ENCODE data around the gene CCNL2.
"Not testable (repeated sequence)": the region's sequence is repeated elsewhere in the genome, so short reads cannot be mapped to it uniquely, and the experiment has no call there.

The CCNL2 gene

DNA sequence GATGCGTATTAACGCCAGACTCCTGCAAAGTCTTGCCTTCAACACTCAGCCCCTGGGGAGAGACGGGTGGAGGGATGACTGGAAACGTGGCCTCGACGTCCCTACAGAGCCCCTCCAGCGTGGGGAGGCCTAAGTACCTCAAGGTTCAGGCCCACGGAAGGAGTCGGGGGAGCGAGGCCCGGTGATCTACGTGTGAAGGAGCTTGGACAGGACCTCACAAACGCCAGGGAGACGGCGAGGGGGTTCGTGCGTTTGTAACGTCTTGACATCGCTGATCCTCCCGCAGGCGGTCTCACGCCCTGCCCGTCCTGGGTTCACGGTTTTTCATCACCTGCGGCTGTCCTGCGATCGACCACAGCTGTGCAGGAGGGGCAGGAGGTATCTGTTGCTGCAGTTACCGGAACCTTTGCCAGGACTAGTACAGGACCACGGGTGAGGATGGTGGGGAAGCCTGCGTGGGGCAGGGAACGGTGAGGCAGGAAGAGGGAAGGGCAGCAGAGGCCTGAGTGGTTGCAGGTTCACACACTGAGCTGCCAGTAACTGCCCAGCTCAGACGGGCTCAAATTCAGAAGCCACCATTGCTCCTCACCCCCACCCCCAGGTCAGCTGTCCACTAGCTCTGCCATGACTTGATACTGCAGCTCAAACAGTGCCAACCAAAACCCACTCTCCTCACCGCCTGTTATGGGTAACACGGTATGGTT is 889 bp upstream of the CCNL2 start:
- DNase-seq (ENCODE audit: low read depth in 2 of 2), result no peak

DNA sequence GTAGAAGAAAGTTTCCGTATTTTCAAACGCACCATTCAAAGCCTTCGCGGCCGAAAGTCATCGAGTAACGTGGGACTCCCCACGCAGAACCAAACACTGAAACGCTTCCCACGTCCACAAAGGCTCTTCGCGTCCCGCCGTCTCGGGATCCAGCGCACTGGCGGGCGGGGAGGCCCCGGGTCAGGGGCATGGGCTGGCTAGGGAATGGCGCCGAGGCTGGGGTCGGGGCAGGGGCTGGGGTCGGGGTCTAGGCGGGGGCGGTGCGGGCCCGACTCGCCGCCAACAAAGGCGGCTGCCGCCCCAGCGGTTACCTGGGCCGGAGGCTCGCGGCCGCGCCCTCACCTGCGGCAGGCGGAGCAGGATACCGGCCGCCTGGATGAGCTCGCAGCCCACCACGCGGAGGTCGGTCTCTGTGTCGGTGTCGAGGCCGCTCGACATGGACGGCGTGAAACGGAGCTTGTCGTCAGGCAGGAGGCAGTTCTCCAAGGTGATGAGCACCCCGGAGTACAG is 403 bp downstream of the CCNL2 start:
- DNase-seq (ENCODE audit: low read depth in 2 of 2), result no peak

DNA sequence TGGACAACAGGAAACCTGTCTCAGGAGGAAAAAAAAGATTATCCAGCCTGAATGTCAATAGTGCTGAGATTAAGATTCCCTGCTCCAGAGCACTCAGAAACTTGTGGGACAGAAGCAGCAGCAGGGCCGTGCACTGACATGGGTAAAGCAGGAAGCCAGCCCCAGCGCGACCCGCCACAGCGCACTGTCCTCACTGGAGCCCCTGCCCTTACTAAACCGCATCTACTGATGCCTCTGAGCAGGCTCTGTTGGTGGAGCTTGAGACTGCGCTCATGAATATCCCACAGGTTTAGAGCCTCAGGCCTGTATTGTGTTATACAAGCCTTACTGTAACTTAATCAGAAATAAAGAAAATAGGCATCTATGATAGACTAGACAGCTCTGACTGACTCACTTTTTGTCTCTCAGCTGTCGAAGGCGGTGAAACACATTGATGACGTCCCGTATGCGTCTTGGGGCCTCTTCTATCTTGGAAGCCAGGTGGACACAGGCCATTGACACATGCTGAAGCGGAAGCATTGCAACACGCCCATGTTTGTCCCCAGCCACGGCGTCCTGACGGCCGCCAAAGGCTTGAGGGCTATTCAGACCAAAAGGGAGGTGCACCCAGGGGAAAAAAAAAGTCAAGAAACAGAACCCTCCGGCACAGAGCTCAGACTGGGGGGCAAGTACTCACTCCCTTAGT is 1.2 kb downstream of the CCNL2 start:
- DNase-seq (ENCODE audit: low read depth in 2 of 2), result no peak

DNA sequence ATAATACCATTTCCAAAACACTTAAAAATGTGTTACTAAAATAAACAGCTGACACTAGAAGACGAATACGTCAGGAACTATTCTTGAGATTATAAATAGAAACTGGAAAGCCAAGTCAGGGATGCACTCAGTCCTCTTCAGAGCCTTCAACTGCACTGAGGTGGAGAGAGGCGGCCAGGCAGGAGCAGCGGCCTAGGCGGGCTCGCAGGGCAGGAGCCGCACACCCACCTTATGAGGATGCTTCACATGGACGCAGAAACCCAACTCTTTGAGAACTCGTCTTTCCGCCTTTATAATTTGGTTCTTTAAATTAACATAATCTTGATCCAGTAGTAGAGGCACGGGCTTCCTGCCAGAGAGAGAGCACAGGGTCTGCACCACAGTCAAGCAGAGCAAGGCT is 4.0 kb downstream of the CCNL2 start:
- no peak for DNase-seq (ENCODE audit: low read depth in 2 of 2)

DNA sequence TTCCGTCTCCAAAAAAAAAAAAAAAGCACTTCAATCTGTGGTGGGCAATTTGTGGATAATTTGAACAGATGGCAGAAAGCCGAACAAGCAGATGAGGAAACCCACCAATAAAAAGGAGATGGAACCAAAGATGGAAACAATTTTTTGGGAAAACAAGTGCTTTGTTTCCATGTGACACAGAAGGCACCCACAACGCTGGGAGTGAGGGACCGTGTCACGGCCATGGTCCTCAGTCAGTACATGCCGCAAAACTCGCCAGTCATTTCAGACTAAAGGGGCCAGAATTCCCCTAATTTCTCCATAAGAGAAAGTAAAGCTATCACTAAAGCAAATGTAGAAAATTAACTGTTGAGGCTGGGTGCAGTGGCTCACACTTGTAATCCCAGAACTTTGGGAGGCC is 5.0 kb downstream of the CCNL2 start:
- DNase-seq (ENCODE audit: low read depth in 2 of 2), result no peak

DNA sequence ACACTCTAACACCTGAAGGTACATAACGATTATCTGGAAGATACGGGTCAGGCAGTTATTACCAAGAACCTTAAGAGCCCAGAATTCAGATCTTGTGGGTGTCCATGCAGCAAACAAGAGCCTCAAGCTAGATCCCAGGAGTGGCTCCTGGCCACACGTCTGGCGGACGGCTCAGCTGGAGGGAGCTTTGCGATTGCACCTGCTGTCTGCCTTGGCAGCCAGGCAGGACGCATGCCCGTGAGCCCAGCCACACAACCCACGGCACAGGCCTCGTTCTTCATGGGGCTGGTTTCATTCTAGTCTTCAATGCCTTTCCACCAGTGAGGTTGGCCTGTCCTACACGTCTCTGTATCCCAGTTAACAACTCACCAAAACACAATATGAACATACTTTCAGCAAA is 5.7 kb downstream of the CCNL2 start:
- no peak for DNase-seq (ENCODE audit: low read depth in 2 of 2)

DNA sequence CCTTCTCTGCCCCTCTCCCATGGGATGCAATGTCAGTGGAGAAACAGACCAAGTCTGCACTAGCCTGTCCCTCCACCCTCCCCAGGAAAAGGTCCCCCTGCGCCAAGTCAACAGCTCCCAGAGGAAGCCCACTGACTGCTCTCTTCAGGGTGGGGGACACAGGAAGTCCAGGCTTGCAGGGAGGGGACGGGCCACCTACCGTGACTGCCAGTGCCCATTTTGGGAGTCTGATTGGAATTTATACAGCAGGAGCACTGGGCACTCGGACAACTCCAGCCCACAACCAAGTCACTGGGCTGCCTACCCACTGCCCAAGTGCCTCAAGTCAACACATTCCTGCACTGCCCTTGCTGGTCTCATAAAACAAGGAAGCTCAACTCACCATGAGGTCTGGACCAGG is 6.1 kb downstream of the CCNL2 start:
- no peak for DNase-seq (ENCODE audit: low read depth in 2 of 2)

DNA sequence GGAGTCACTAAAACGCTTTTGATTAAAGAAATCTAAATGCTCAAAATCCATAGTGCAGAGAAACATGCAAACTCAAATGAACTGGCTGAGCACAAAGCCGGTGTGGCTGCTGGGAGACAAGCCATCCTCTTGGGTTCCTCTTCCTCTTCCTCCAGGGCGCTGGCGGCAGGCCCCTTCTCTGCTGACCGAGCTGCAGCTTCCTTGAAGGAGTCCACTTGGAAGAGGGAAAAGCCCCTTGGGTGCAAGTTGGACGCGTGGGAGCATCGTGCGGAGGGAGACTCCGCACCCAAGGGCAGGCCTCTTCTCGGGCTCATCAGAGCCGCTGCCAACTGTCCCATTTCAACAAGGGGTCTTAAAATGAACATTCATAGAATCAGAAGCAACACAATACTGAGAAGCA is 7.9 kb downstream of the CCNL2 start:
- DNase-seq (ENCODE audit: low read depth in 2 of 2), result no peak

DNA sequence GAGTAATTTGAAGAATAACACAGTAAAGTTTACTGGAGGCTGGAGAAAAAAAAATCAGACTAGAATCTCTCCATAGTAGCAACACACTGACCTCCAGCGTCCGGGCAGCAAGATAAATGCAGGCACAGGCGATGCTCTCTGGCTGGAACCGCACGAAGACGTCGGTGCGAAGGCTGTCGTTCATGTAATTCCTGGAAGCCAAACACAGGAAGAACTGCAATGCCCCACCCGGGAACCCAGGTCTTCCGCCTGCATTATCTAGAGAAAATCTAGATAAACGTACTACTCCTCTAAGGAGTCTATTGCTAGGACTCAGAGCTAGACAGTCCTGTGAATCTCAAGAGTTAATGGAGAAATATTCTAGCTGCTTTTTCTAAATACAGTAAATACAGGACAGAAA is 8.5 kb downstream of the CCNL2 start:
- no peak for DNase-seq (ENCODE audit: low read depth in 2 of 2)

DNA sequence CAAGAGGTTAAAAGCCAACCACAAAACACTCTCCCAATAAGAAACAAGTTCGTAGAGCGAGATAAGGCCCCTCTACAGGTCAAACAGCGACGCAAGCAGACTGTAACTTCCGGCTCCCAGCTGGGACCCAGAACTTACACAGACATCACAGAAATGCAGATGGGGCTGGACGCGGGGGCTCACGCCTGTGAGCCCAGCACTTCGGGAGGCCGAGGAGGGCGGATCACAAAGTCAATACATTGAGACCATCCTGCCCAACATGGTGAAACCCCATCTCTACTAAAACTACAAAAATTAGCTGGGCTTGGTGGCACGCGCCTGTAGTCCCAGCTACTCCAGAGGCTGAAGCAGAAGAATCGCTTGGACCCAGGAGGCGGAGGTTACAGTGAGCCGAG is 11.1 kb downstream of the CCNL2 start:
- no peak for DNase-seq (ENCODE audit: low read depth in 2 of 2)

DNA sequence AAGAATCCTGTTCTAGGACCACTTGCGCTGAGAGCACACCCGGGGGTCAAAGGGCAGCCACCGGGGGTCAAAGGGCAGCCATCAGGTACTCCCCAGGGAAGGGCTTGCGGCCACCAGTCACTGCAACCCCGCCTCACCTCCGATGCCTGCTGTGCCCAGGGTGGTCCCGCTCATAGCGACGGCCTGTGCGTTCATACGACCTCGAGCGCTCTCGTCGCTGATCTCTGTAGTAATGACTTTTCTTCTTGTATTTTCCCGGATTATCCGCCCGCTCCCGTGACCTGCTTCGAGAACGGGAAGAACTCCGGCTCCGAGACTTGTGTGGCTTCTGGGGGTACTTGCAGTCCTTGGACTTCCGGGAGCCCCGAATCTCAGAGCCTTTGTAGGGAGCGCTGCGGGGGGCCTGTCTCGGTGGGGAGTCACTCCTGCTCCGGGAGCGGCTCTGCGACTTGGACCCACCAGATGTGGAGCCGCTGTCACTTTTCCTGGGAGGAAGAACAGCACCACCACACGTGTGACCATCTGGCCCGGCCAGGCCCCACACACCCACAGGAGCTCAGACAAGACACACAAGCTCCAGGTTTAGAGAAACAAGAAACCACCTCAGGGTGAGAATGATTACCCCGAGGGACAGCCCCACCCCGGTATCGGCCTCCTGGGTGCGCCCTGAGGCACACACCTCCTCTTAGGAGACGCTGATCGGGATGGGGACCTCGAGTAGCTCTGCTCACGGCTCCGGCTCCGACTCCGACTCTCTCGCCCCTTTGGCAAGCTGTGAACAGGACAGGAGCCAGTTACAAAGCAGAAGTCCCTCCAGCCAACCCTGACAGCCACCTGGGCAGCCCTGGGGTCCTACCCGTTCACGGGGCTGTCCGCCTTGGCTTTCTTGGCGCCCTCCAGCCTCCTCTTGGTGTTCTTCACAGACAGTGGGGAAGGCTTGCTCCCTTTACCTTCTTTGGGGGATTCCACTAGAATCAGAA is 11.7 kb downstream of the CCNL2 start:
- no peak for DNase-seq (ENCODE audit: low read depth in 2 of 2)

DNA sequence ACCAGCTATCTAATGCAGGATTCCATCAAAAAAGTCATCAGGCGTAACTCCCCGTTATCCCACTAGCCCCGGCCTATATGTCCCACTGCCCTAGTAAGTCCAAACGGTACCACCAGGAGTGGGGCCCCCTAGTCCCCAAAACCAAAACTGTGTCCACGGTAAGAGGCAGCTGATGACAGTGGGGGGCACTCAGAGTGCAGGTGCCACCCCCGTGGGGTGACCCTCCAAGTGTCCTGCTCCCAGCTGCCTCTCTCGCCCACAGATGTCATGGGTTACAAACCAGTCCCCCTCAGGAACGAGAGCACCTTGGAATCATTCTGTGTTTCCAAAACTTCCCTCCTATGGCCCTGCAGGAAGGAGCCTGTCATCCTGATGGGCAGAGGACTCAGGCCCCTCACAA is 13.2 kb downstream of the CCNL2 start:
- no peak for DNase-seq (ENCODE audit: low read depth in 2 of 2)

DNA sequence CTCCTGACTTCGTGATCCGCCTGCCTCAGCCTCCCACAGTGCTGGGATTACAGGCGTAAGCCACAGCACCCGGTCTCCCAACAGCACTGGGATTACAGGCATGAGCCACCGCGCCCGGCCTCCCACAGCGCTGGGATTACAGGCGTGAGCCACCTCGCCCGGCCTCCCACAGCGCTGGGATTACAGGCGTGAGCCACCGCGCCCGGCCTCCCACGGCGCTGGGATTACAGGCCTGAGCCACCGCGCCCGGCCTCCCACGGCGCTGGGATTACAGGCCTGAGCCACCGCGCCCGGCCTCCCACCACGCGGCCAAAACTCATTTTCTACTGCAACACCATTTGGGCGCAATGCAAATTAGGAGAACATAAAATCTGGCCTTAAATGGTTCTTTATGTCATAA is 13.8 kb downstream of the CCNL2 start:
- DNase-seq (ENCODE audit: low read depth in 2 of 2), result not testable (repeated sequence)

DNA sequence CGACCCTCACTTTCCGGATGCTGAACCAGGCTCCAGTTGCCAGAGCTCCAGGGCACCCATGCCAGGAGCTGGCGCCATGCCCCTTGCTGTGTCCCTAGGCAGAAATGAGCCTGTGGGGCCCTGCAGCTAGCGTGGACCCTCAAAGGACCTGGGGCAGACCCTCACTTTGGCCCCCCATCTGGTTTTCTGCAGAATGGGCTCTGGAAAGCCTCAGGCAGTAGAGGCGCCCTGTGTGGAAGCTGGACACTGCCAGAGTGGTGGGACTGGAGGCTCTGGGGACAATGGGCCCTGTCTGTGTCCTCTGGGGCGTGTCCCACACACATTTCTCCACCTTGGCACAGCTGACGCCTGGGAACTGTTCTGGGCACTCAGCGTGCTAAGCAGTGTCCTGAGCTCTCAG is 17.8 kb downstream of the CCNL2 start:
- no peak for DNase-seq (ENCODE audit: low read depth in 2 of 2)

DNA sequence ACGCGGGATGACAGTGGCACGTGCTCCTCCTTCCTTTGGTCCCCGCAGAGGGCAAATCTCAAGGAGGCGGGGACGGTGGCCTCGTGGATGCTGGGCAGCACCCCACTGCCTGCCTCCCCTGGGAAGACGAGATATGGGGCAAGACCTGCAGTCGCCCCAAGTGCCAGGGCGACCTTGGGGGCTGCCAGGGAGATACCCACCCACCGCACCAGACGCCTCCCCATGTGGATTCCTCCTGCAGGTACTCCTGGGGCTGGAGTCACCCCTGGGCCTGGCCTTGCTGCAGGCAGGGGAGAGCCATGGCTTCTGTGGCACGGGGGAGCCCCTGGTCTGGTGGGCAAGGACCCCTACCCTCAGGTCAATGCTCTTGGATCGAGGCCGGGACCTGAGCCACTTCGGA is 18.3 kb downstream of the CCNL2 start:
- DNase-seq (ENCODE audit: low read depth in 2 of 2), result no peak

DNA sequence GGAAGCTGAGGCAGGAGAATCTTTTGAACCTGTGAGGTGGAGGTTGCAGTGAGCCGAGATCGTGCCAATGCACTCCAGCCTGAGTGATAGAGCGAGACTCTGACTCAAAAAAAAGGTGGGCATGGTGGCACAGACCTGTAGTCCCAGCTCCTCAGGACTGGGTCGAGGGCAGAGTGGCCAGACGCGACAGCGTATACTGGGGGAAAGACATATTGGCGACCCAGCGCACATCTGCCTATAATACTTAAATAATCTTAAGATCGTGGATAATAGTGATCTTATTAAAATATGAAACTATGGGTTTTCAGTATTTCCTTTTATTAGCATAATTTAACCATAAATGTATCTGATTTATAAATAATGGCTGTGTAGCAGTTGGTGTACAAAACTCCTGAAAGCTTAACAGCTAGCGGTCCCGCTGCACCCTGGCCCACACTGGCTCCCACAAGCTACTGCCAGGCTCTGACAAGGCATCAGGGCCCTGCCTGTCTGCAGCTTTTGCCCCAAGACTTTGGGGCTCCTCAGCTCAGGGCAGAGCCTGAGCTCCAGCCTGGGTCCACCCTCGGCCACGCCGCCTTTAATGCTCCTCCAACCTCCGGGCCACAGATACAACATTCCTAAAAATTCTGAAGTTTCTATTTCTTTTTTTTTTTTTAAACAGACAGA is 21.5 kb downstream of the CCNL2 start:
- DNase-seq (ENCODE audit: low read depth in 2 of 2), result no peak

DNA sequence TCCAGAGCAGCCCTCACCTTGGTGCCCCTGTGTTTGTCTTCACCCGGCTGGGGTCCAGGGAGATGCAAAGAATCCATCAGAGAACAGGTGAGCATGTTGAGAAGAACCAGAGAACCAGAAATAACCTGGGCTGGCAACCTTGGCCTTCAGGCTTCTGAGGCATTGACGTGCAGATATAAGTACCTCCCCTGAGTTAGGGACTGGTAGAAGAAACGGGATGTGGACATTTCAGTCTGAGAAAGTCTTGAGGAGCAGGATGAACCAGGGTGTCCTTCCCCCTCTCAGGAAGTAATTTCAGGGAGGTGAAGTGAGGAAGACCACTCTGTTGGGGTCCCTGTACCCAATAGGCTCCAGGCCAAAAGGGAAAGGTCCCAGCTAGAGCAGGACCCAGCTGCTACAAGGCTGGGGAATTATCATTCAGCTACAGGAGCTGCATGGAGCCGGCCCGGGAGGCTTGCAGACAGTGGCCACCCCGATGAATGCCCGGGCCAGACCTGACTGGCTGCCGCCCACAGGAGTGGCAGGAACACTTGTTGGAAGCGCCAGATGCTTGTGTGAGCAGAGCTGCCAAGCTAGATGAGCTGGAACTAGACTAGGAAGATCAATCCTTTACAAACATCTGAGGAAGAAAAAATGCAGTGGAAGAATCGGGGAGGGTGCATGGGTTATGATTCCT is 22.4 kb downstream of the CCNL2 start:
- no peak for DNase-seq (ENCODE audit: low read depth in 2 of 2)

DNA sequence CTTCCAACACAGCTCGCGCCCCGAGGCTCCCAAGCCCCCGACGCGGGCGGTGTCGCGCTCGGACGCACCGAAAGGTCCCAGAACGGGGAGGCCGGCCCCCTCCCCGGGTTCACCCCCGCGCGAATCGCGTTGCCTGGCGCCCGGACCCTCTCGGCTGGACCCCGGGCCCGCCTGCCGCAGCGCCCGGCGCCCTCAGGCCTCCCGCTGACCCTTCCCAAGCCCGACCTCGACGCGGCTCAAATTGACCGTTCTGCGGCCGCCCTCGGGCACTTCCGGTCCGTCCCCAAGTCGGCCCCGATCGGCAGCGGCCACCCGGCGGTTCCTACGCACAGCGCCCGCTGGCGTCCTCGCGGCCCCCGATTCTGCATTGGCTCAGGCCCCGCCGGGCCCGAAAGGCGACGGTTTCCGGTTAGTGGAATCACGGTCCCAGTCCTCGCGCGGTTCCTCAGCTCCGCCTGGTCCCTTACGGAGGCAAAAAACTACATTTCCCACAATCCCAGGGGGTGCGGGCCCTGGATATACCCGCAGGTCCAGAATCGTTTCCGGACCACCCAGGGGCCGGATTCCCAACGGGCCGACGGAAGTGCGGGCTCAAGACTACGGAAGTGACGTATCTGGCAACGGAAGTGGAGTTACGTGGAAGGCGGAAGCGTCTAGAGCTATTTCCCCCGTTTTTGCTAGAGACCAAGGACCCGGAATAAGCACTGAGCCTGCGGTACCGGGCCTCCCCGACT is 24.0 kb downstream of the CCNL2 start, which contains the start of gene AURKAIP1:
AURKAIP1 (minus strand) TSS at position 279 of the 734 bp plus-strand sequence. CDS start 451 bp downstream, outside the sequence.
- DNase-seq (ENCODE audit: low read depth in 2 of 2), result peak; percentile 88 to 92

DNA sequence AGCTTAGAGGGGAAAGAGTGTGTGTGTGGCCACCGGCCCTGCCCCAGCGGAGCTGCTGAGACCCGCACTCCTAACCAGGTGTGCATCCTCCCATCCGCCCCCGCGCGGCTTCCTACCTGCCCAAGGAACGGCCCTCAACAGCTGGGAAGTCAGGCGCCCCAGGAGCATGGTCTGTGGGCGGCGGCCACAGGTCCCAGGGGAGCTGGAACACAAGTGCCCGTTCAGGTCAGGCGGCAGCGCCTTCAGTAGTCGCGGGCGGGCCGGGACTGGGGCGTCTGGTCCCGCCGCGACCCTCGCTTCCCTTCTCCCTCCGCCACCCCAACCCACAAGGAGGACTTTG is 24.6 kb downstream of the CCNL2 start:
- no peak for DNase-seq (ENCODE audit: low read depth in 2 of 2)

DNA sequence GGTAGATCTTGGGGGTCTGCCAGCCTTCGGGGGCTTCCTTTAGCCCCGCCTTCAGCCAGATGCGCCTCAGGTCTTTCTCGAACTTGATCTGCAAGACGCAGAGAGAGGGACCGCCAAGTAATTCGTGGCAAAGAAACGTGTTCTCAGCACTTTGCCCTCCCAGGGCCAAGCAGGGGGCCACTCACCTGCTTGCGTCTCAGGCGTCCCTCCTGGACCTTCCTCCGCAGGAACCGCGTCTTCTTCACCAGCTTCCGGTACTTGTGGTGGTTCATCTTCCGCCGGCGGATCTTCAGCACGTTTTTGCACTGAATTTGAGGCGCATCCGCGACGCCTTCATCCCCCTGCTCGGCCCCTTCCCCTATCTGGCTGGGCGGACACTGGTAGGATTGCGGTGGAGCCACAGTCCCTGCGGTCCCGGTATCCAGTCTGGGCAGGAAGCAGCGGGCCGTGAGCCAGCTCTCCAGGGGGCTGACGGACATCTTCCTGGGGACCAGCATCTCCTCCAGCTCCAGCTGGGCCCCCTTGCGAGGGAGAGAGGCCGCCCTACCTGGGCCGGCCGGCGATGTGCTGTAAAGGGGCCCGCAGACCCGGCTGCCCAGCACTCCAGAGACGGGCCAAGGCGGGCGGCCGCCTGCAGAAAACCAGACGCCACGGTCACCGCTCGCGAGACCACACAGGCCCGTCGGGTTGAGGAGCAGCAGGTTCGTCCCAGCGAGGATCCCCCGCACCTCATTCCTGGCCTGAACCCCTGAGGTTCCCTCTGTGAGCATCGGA is 25.1 kb downstream of the CCNL2 start:
- DNase-seq (ENCODE audit: low read depth in 2 of 2), result no peak
